ENCODE measurements around the gene EPB42. TPM values are rescaled to one million over a fixed set of nuclear protein-coding genes. Genes with fewer than 3 reads are reported as not detected.

The EPB42 gene
- total RNA-seq, 1 experiment from 2014 or later = not detected

GRCh38 chr15:43169888-43170287 lies 50.9 kb downstream of the EPB42 start (continued):
- TF ChIP-seq GTF2I (CRISPR knock-in tag; conservative IDR thresholded peaks at IDR 0.05) (no peak), NFATC4 (CRISPR knock-in tag; IDR thresholded peaks at IDR 0.05) (no peak), SOX15 (CRISPR knock-in tag; IDR thresholded peaks at IDR 0.05) (no peak), JUN (CRISPR knock-in tag; IDR thresholded peaks at IDR 0.05) (no peak), MLX (CRISPR knock-in tag; IDR thresholded peaks at IDR 0.05) (no peak), USF1 (CRISPR knock-in tag; IDR thresholded peaks at IDR 0.05) (no peak), SMAD4 (CRISPR knock-in tag; IDR thresholded peaks at IDR 0.05) (no peak), ZNF121 (CRISPR knock-in tag; IDR thresholded peaks at IDR 0.05) (no peak)

- H3K36me3 Mint-ChIP-seq = peaks cover 36% of the 10 kb centered on the region
- ChIA-PET POLR2A (no interaction called here), CTCF (interaction anchor here (1.3 kb wide), 1 partner anchor 57 kb away, joined by 4 read pairs; no protein-coding TSS in a partner anchor)
- DNase-seq (ENCODE audit: low spot score) = no peak
- H3K27me3 Mint-ChIP-seq (ENCODE audit: low read depth) = no peaks in the 10 kb centered on the region
- H3K27ac Mint-ChIP-seq = no peak overlapping the region
- H3K4me3 Mint-ChIP-seq = no peak overlapping the region
- ATAC-seq = no peak
- peaks cover 10% of the 10 kb centered on the region for H3K4me1 Mint-ChIP-seq
- H3K9me3 Mint-ChIP-seq = peaks cover 26% of the 10 kb centered on the region
- TF ChIP-seq ATF2 (CRISPR knock-in tag; IDR thresholded peaks at IDR 0.05; ENCODE audit: borderline replicate concordance, low read depth) (no peak), ATF3 (CRISPR knock-in tag; conservative IDR thresholded peaks at IDR 0.05) (no peak), ERG (CRISPR knock-in tag; IDR thresholded peaks at IDR 0.05) (no peak), CREM (CRISPR knock-in tag; IDR thresholded peaks at IDR 0.05) (no peak), ATF6 (CRISPR knock-in tag; IDR thresholded peaks at IDR 0.05) (no peak), NR1H2 (CRISPR knock-in tag; IDR thresholded peaks at IDR 0.05) (no peak), CBFB (CRISPR knock-in tag; IDR thresholded peaks at IDR 0.05; ENCODE audit: low read depth) (no peak), AFF4 (CRISPR knock-in tag; IDR thresholded peaks at IDR 0.05; ENCODE audit: borderline replicate concordance) (no peak), ZNF121 (CRISPR knock-in tag; IDR thresholded peaks at IDR 0.05) (no peak), ZNF416 (CRISPR knock-in tag; IDR thresholded peaks at IDR 0.05) (no peak), NR3C1 (CRISPR knock-in tag; conservative IDR thresholded peaks at IDR 0.05; ENCODE audit: low read depth) (no peak), NFYB (CRISPR knock-in tag; conservative IDR thresholded peaks at IDR 0.05; ENCODE audit: low read depth) (no peak), FOXJ3 (CRISPR knock-in tag; IDR thresholded peaks at IDR 0.05; ENCODE audit: borderline replicate concordance) (no peak), E2F5 (CRISPR knock-in tag; IDR thresholded peaks at IDR 0.05) (no peak), RORB (CRISPR knock-in tag; IDR thresholded peaks at IDR 0.05) (no peak), SMAD4 (CRISPR knock-in tag; IDR thresholded peaks at IDR 0.05) (no peak), TCF7 (CRISPR knock-in tag; IDR thresholded peaks at IDR 0.05; ENCODE audit: low read depth) (no peak), USF2 (CRISPR knock-in tag; IDR thresholded peaks at IDR 0.05) (no peak)
Measured at GRCh38 chr15:43168192-43169107, 52.4 kb downstream of the EPB42 start.
